A673 (cell line): ENCODE data around the gene SMAD6. TPM values are rescaled to one million over a fixed set of nuclear protein-coding genes. Genes with fewer than 3 reads are reported as not detected.
A peak's percentile ranks its signal among the peaks of the same experiment; 100 is the strongest.

Source experiments
- BruUV-seq: library from RNA; stranded (reverse); fragments of 400-500 nt; replicated peaks from 2 replicates; lab custom pipeline; 2021; lab: Mats Ljungman, UMichigan
- CTCF ChIA-PET: fragments of 300-600 bp; sonication (Branson Sonifier 250); formaldehyde crosslinking; loops from one replicate; lab custom pipeline; 2022; ENCODE audit warnings: antibody characterized with exemption; lab: Charles Lee
- POLR2A ChIA-PET: fragments of 300-600 bp; sonication (Branson Sonifier 250); formaldehyde crosslinking; loops from one replicate; lab custom pipeline; 2022; ENCODE audit warnings: antibody characterized with exemption; ENCODE audit not compliant: low non-redundant PET; lab: Charles Lee
- DNase-seq: peaks from one replicate; pipeline ENCODE4 v3.0.0-alpha.2; 2015; ENCODE audit warnings: low spot score
- H3K27ac ChIP-seq: fragments of 200-600 bp; sonication (generic); 2 replicates; pipeline ENCODE4 v1.5.1; 2016; ENCODE audit warnings: mixed run types, low read depth, mild to moderate bottlenecking, mixed read lengths, antibody characterized with exemption, low read length; ENCODE audit not compliant: poor library complexity, severe bottlenecking
- H3K27me3 ChIP-seq: fragments of 200-600 bp; sonication (generic); replicated peaks from 2 replicates; pipeline ENCODE4 v1.6.1; 2017; ENCODE audit warnings: mixed run types, low read depth, mild to moderate bottlenecking, mixed read lengths, antibody characterized with exemption, low read length; ENCODE audit not compliant: insufficient read depth, poor library complexity
- H3K36me3 ChIP-seq: fragments of 200-600 bp; sonication (generic); 2 replicates; pipeline ENCODE4 v1.6.1; 2016; ENCODE audit warnings: mixed run types, mild to moderate bottlenecking, mixed read lengths, antibody characterized with exemption, low read length; ENCODE audit not compliant: insufficient read depth, poor library complexity, severe bottlenecking
- H3K4me1 ChIP-seq: fragments of 200-600 bp; sonication (generic); 2 replicates; pipeline ENCODE4 v1.6.1; 2017; ENCODE audit warnings: mixed run types, mild to moderate bottlenecking, mixed read lengths, antibody characterized with exemption, low read length; ENCODE audit not compliant: insufficient read depth, poor library complexity, severe bottlenecking
- H3K4me3 ChIP-seq: fragments of 200-600 bp; sonication (generic); 2 replicates; pipeline ENCODE4 v1.5.1; 2016; ENCODE audit warnings: low read depth, mixed run types, mild to moderate bottlenecking, mixed read lengths, low read length; ENCODE audit not compliant: poor library complexity, severe bottlenecking
- H3K9me3 ChIP-seq: fragments of 200-600 bp; sonication (generic); 2 replicates; pipeline ENCODE4 v1.6.1; 2016; ENCODE audit warnings: mixed run types, low read depth, mild to moderate bottlenecking, mixed read lengths, antibody characterized with exemption, low read length; ENCODE audit not compliant: poor library complexity, severe bottlenecking
- CTCF ChIP-seq: fragments of 300-800, 200-600 bp; sonication (generic); conservative IDR thresholded peaks from 2 replicates; pipeline ENCODE4 v1.5.1; 2017; ENCODE audit warnings: low read depth, mild to moderate bottlenecking, antibody characterized with exemption, low read length, moderate library complexity, mixed read lengths
- EZH2 ChIP-seq: fragments of 200-600 bp; sonication (generic); IDR thresholded peaks from 2 replicates; pipeline ENCODE4 v1.6.1; 2017; ENCODE audit warnings: borderline replicate concordance, low read depth, mild to moderate bottlenecking, mixed read lengths, antibody characterized with exemption, low read length; ENCODE audit not compliant: poor library complexity, severe bottlenecking
- intact Hi-C: fragments of 100-400 bp; cut with micrococcal nuclease; formaldehyde crosslinking; loops from one replicate; pipeline ENCODE4 v1.10.0; 2022; ENCODE audit not compliant: unreplicated experiment
- total RNA-seq: library from RNA; stranded (reverse); gene quantifications from 2 replicates; pipeline ENCODE4 v1.2.3, GENCODE V29; 2021

Gene SMAD6
- total RNA-seq, 1 experiment from 2014 or later = 63.9 TPM

- Histone ChIP-seq H3K27ac (no peak overlapping the region), H3K36me3 (peaks cover 13% of the 10 kb centered on the region), H3K4me1 (peaks cover 65% of the 10 kb centered on the region), H3K4me3 (no peak overlapping the region), H3K9me3 (no peaks in the 10 kb centered on the region), H3K27me3 (no peaks in the 10 kb centered on the region)
- no TSS peak for BruUV-seq
- no peak for TF ChIP-seq CTCF
- TF ChIP-seq EZH2 = no peak
- ChIA-PET CTCF (no interaction called here), POLR2A (no interaction called here)
- intact Hi-C loops = no loop called here
- no peak for DNase-seq
Measured at GRCh38 chr15:66709884-66710283, 7.8 kb downstream of the SMAD6 start.

GRCh38 chr15:66711260-66711659, 9.2 kb downstream of the SMAD6 start:
- no peak for DNase-seq
- TF ChIP-seq EZH2 = no peak
- TF ChIP-seq CTCF = no peak
- no TSS peak for BruUV-seq
- no peaks in the 10 kb centered on the region for H3K9me3 ChIP-seq
- POLR2A ChIA-PET = interaction anchor here (0.6 to 0.7 kb wide), 2 partner anchors 193 to 257 kb away, joined by 3 to 5 read pairs; no protein-coding TSS in a partner anchor
- peak overlapping the region; percentile 55 for H3K27ac ChIP-seq
- intact Hi-C loops = no loop called here
- peaks cover 13% of the 10 kb centered on the region for H3K36me3 ChIP-seq
- CTCF ChIA-PET = no interaction called here
- no peak overlapping the region for H3K4me3 ChIP-seq
- H3K4me1 ChIP-seq = peaks cover 65% of the 10 kb centered on the region
- no peaks in the 10 kb centered on the region for H3K27me3 ChIP-seq

GRCh38 chr15:66711862-66712261, 9.8 kb downstream of the SMAD6 start:
- Histone ChIP-seq H3K4me3 (no peak overlapping the region), H3K4me1 (peaks cover 65% of the 10 kb centered on the region), H3K9me3 (no peaks in the 10 kb centered on the region), H3K27me3 (no peaks in the 10 kb centered on the region), H3K36me3 (peaks cover 19% of the 10 kb centered on the region), H3K27ac (peak overlapping the region; percentile 55)
- POLR2A ChIA-PET = interaction anchor here (0.6 to 0.7 kb wide), 2 partner anchors 192 to 257 kb away, joined by 3 to 5 read pairs; no protein-coding TSS in a partner anchor
- TF ChIP-seq CTCF = no peak
- no peak for TF ChIP-seq EZH2
- intact Hi-C loops = no loop called here
- CTCF ChIA-PET = no interaction called here
- no peak for DNase-seq
- BruUV-seq = no TSS peak
